ENCODE results near the gene PNRC2. TPM values are rescaled to one million over a fixed set of nuclear protein-coding genes. Genes with fewer than 3 reads are reported as not detected.
A peak's percentile ranks its signal among the peaks of the same experiment; 100 is the strongest.
"Not testable (repeated sequence)": the region's sequence is repeated elsewhere in the genome, so short reads cannot be mapped to it uniquely, and the experiment has no call there.

The PNRC2 gene
- total RNA-seq, 1 donor from 2014 or later, result 89.3 TPM

- DNase-seq (ENCODE audit: low spot score in 2 of 2), result no peak
- no peak for FAIRE-seq
These were observed 23.0 kb upstream of the PNRC2 start for GRCh38 chr1:23936481-23937176.

GRCh38 chr1:23947366-23947765 is 12.3 kb upstream of the PNRC2 start:
- DNase-seq (ENCODE audit: low spot score in 2 of 2) (no peak), FAIRE-seq (no peak)

- FAIRE-seq (no peak), DNase-seq (ENCODE audit: low spot score in 2 of 2) (no peak)
These were observed 6.6 kb upstream of the PNRC2 start for GRCh38 chr1:23953020-23953419.

GRCh38 chr1:23957096-23957495 is 2.5 kb upstream of the PNRC2 start:
- DNase-seq (ENCODE audit: low spot score in 2 of 2), result no peak
- no peak for FAIRE-seq

GRCh38 chr1:23958040-23958809 is 1.4 kb upstream of the PNRC2 start:
- not testable (repeated sequence) for DNase-seq (ENCODE audit: low spot score in 2 of 2); FAIRE-seq

- peak; percentile 50 to 69 for DNase-seq (ENCODE audit: low spot score in 2 of 2)
- no peak for FAIRE-seq
These were observed 693 bp upstream of the PNRC2 start for GRCh38 chr1:23958810-23959460.

- FAIRE-seq, result no peak
- peak in 1 of 2 donors; percentile 28 for DNase-seq (ENCODE audit: low spot score in 2 of 2)
These were observed 828 bp downstream of the PNRC2 start for GRCh38 chr1:23960291-23961020.

GRCh38 chr1:23963617-23964234 is 4.1 kb downstream of the PNRC2 start:
- no peak for FAIRE-seq

GRCh38 chr1:23964235-23964668 is 4.6 kb downstream of the PNRC2 start:
- FAIRE-seq (no peak), DNase-seq (ENCODE audit: low spot score in 2 of 2) (no peak)

More at GRCh38 chr1:23963617-23964234, 4.1 kb downstream of the PNRC2 start:
- DNase-seq (ENCODE audit: low spot score in 2 of 2), result no peak

GRCh38 chr1:23964790-23965740 is 5.4 kb downstream of the PNRC2 start:
- DNase-seq (ENCODE audit: low spot score in 2 of 2) (no peak), FAIRE-seq (no peak)

- FAIRE-seq, result no peak
- no peak for DNase-seq (ENCODE audit: low spot score in 2 of 2)
These were observed 7.4 kb downstream of the PNRC2 start for GRCh38 chr1:23966973-23967493.

GRCh38 chr1:23967871-23968270 is 8.2 kb downstream of the PNRC2 start:
- DNase-seq (ENCODE audit: low spot score in 2 of 2) (no peak), FAIRE-seq (no peak)

- FAIRE-seq (no peak), DNase-seq (ENCODE audit: low spot score in 2 of 2) (no peak)
These were observed 17.7 kb downstream of the PNRC2 start for GRCh38 chr1:23977187-23977853.

GRCh38 chr1:23977854-23978191 is 18.2 kb downstream of the PNRC2 start:
- DNase-seq (ENCODE audit: low spot score in 2 of 2) (no peak), FAIRE-seq (no peak)

- DNase-seq (ENCODE audit: low spot score in 2 of 2), result no peak
- FAIRE-seq, result no peak
These were observed 19.2 kb downstream of the PNRC2 start for GRCh38 chr1:23978805-23979204.

- FAIRE-seq (no peak), DNase-seq (ENCODE audit: low spot score in 2 of 2) (no peak)
These were observed 19.8 kb downstream of the PNRC2 start for GRCh38 chr1:23979387-23979880.

GRCh38 chr1:23979881-23980727 is 20.5 kb downstream of the PNRC2 start, which contains the start of gene SRSF10:
SRSF10 (minus strand) TSS chr1:23980327; CDS start chr1:23980255, 72 bp downstream.
- FAIRE-seq, result no peak
- DNase-seq (ENCODE audit: low spot score in 2 of 2), result peak; percentile 98
